ENCODE measurements around the gene KCNK7.
A peak's percentile ranks its signal among the peaks of the same experiment; 100 is the strongest.

Gene KCNK7

DNA sequence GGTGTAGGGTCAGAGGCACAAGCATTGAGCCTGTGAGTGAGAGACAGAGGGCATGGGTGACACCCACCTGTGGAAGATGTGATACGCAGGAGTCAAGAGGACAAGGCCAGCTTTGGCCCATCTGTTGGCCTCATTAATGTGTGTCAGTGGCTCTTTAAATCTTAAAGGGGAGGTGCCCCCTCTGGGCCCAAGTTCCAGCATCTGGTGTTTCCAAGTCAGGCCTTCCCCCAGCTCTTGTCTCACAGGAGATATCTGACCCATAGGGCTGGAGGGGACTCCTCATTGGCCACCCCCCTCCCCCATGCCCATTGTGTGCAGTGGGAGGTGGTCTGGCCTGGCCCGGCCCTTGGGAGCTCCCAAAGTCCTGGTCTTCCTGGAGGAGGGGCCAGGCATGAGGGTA lies 8.9 kb downstream of the KCNK7 start:
- DNase-seq (ENCODE audit: low spot score) = no peak

GRCh38 chr11:65586247-65586630 lies 9.4 kb downstream of the KCNK7 start:
- no peak for DNase-seq (ENCODE audit: low spot score)

- no peak for DNase-seq (ENCODE audit: low spot score)
Observed at GRCh38 chr11:65585396-65586246, 10.0 kb downstream of the KCNK7 start.

DNA sequence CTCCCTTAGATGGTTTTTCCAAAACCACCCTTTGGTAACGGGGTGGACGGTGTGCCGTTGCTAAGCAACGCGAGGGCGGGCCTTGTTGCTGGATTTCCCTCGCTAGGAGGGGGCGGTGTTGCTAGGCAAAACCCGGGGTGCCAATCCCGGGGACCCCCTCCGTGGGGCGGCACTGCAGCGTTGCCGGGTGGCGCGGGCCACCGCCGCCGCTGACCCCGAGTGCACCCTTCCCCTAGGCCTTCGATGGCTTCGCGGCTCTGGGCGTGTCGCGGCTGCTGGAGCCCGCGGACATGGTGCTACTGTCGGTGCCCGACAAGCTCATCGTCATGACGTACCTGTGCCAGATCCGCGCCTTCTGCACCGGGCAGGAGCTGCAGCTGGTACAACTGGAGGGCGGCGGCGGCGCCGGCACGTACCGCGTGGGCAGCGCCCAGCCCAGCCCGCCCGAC lies 10.9 kb downstream of the KCNK7 start:
- DNase-seq (ENCODE audit: low spot score) = no peak

- DNase-seq (ENCODE audit: low spot score) = no peak
Observed at GRCh38 chr11:65584106-65584505, 11.5 kb downstream of the KCNK7 start.

DNA sequence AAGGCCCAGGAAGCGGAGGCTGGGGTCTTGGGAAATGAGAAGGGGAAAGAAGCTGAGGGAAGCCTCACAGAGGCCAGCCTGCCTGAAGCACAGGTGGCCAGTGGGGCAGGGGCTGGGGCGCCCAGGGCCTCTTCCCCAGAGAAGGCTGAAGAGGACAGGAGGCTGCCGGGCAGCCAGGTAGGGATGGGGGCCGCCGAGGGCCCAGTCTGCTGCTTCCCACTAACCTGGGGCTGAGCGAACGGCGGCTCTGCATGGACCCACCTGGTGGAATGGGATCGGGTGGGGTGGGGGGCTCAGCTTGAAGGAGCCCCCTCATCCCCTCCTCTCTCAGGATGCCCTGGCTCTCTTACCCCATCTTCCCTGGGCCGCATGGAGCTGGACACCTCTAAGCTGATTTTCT lies 12.0 kb downstream of the KCNK7 start:
- DNase-seq (ENCODE audit: low spot score) = no peak

GRCh38 chr11:65581928-65582327 lies 13.7 kb downstream of the KCNK7 start:
- no peak for DNase-seq (ENCODE audit: low spot score)

DNA sequence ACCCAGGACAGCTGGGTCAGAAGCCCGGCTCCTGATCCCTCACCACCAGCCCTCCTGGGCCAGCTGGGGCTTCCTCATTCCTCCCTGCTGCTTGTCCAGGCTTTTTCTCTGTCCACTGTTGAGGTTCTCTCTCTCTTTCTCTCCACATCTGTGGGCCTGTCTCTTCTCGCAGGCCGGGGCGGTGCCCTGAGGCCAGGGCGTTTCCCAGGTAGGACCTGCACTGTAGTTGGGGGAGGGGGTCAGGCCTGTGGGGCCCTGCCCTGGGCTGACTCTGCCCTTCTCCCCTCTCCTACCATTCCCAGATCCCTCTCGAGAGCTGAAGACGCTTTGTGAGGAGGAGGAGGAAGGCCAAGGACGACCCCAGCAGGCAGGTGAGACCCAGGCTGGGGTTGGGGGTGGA lies 14.8 kb downstream of the KCNK7 start:
- no peak for DNase-seq (ENCODE audit: low spot score)

DNA sequence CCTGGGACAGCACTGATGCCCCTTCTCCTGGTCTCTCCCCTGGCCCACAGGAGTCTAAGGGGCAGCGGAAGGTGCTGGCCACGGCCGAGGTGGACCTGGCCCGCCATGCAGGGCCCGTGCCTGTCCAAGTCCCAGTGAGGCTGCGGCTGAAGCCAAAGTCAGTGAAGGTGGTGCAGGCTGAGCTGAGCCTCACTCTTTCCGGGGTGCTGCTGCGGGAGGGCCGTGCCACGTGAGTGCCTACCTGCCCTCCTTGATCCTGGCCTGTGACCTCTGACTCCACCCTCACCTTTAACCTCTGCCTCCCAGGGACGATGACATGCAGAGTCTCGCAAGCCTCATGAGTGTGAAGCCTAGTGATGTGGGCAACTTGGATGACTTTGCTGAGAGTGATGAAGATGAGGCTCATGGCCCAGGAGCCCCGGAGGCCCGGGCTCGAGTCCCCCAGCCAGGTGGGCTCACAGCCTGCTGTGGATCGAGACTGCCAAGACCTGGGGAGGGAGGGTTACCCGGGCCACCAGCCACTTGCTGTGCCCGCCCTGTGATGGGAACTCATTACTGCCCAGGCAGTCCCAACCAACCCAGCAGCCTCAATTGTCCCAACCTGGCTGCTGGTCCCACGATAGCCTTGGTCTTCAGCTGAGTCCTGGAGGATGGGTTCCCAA lies 15.4 kb downstream of the KCNK7 start:
- no peak for DNase-seq (ENCODE audit: low spot score)

GRCh38 chr11:65579291-65579690 lies 16.3 kb downstream of the KCNK7 start:
- DNase-seq (ENCODE audit: low spot score) = no peak

GRCh38 chr11:65578667-65579066 lies 16.9 kb downstream of the KCNK7 start:
- DNase-seq (ENCODE audit: low spot score) = peak; percentile 83

DNA sequence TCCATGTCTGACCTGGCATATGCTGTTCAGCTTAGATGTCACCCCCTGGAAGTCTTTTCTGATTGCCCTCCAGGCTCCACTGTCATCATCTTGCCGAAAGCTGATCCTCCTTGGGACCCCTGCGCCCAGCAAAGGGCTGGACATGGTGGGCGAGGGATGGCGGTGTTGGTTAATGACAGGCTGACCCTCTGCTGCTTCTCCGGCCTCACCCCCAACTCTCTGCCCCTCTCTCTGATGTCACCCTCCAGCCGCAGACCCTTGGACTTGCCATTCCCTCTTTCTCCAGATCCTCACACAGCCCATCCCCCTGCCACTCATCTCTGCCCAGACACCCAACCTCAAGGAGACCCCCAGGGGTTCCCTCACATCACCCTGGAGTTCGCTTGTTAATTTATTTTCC lies 17.5 kb downstream of the KCNK7 start:
- no peak for DNase-seq (ENCODE audit: low spot score)

DNA sequence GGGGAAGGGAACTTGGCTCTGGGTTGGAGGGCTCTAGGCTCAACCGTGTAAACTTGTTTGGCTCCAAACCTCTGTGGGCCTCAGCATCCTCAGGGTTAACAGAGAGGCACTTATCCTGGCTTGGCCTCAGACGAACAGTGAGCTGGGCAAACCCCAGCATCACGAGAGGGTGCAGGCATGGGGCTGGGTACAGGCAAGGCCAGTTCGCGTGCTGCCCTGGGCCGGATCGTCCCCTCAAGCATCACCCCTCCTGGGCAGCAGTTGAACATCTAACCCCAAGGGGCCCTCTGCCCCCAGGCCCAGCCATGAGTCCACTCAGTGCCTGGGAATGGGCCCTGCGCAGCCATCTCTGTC lies 17.9 kb downstream of the KCNK7 start:
- no peak for DNase-seq (ENCODE audit: low spot score)

GRCh38 chr11:65576867-65577755 lies 18.5 kb downstream of the KCNK7 start:
- DNase-seq (ENCODE audit: low spot score) = peak; percentile 87

DNA sequence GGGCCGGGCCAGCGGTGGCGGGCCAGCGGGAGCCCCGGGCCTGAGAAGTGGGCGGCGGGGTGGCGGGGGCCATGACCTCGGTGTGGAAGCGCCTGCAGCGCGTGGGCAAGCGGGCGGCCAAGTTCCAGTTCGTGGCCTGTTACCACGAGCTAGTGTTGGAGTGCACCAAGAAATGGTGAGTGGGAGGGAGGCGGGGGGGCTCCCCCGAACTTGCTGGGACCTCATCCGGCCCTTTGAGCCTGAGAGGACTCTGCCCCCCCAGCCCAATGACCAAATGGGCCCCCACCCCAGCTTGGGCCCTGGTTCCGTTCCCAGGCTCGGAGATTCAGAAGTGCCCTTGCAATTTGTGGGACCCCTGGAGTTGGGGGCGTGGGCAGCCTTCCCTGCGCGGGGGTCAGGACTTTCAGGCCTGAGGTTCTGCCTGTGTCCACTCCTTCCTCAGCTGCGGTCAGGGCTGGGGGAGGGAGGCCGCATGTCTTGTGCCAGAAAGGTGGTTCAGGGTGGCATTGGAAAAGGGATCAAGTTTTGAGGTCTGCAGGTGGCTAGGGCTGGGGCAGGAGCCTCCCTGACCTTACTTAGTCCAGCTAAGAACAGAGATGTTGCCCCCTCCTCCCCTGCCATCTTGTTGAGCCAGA lies 19.3 kb downstream of the KCNK7 start:
- no peak for DNase-seq (ENCODE audit: low spot score)

DNA sequence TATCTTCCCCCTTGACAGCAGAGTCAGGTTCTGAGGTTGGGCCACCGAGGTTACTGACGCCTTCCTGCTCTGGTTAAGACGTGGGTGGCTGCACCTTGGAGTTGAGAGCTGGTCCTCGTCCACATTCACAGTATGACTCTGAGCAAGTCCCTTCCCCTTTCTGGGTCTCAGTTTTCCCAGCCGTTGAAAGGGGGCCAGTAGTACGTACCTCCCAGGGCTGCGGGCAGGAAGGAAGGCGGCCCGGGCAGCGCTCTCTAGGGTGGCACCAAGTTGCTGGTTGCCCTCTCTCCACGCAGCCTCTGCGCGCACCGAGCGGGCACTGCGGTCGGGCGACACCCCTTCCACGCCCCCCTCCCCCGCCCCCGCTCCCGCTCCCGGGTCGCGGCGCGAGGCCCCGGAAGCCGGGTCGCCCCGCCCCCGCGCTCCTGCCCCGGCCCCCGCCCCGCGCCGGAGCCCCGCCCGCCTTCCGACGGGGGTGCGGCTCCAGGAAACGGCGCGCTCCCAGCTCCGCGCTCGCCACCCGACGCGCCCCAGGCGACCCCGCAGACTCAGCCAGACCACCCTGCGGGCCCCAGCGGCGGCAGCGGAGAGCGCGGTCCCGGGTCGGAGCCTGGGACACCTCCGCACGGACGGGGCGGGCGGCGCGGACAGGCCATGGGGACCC lies 19.9 kb downstream of the KCNK7 start, which contains the start of gene EHBP1L1:
EHBP1L1 (plus strand) TSS at position 486 of the 664 bp plus-strand sequence. CDS start 250 bp downstream, outside the sequence.
- peak; percentile 85 for DNase-seq (ENCODE audit: low spot score)

DNA sequence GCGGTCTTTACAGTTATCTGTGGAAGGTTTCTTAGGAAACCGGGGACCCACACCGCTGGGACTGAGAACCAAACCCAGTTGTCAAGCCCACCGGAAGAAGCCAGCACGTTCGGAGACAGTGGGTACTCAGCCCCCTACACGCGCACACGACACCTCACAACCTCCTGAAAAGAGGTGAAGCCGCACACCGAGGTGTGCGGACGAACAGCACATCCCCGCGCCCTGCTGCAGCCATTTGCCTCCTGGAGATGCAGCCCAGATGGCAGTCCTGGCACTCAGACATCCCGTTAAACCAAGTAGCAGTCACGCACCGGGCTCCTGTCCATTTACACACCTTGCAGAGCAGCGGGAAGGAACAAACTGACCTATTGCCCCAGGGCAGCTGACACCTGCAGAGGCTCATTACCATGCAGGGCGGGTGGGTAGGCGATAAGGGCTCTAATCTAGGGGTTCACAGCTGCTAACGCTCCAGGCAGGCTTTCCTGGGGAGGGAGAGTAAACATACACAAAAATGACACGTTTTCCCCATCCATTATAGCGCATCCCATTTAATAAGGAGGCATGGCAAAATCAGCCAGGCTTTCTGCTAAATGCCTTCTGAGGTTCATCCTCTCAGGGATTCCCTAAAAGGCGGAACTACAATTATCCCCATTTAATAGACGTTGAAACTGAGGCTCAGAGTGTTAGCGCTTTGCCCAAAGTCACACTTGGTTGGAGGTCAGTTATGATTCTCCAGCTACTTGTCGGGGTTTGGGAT lies 20.6 kb downstream of the KCNK7 start:
- DNase-seq (ENCODE audit: low spot score) = peak; percentile 88

DNA sequence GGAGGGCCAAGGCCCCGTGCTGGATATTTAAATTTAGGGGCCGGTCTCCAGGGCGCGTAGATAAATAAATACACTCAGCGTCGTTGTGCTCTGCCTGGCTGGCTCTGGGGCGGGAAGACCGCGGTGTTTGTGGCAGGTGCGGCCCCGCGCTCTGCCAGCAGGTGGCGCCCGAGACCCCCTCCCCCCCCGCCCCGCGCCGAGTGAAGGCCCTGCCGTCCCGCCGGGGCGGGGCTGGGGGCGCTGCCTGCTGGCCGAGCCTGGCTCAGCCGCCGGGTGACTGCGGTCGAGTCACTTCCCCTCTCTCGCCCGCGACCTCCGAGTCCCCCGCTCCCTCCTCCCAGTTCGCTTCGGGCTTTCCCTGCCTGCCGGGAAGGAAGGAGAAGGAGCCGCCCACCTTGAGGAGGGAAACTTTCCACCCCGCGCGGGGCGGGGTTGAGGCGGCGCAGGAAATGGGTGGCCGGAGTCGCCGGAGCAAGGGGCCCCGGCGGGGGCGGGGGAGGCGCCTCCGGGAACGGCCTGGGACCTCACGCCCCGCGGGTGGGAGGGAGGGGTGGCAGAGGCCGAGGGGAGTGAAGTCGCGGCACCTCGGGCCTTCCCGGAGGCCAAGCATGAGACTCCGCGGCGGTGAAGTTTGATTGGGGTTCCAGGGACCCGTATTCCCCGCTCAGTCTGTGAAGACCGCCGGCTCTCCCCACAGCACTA lies 21.3 kb downstream of the KCNK7 start:
- peak; percentile 90 for DNase-seq (ENCODE audit: low spot score)

- DNase-seq (ENCODE audit: low spot score) = no peak
Observed at GRCh38 chr11:65573391-65574079, 22.1 kb downstream of the KCNK7 start.
